Caco-2 (cell line): ENCODE data around the gene DCPS. TPM values are rescaled to one million over a fixed set of nuclear protein-coding genes. Genes with fewer than 3 reads are reported as not detected.

Experiments
- BruUV-seq: library from RNA; stranded (reverse); fragments of 400-500 nt; replicated peaks from 2 replicates; lab custom pipeline; 2021; lab: Mats Ljungman, UMichigan
- CTCF ChIA-PET: fragments of 300-600 bp; sonication (Branson Sonifier 250); formaldehyde crosslinking; loops from one replicate; lab custom pipeline; 2022; ENCODE audit warnings: antibody characterized with exemption; lab: Charles Lee
- POLR2A ChIA-PET: fragments of 300-600 bp; sonication (Branson Sonifier 250); formaldehyde crosslinking; loops from one replicate; lab custom pipeline; 2022; ENCODE audit warnings: antibody characterized with exemption; lab: Charles Lee
- DNase-seq, 2 experiments: peaks; one replicate each; pipeline versions ENCODE4 v3.0.0 to v3.0.0-alpha.2; 2020 to 2022
- H3K27me3 ChIP-seq: replicated peaks from 2 replicates; pipeline ENCODE4 v1.6.0; 2011; ENCODE audit warnings: low read length; ENCODE audit not compliant: control insufficient read depth, insufficient read depth
- H3K36me3 ChIP-seq: 2 replicates; pipeline ENCODE4 v1.5.1; 2011; ENCODE audit warnings: low read length; ENCODE audit not compliant: control insufficient read depth, insufficient read depth
- H3K4me1 ChIP-seq: fragments of 250-450 bp; sonication (Bioruptor Pico); 2 replicates; pipeline ENCODE4 v1.5.1; 2020; ENCODE audit warnings: mild to moderate bottlenecking
- H3K4me3 ChIP-seq: 2 replicates; pipeline ENCODE4 v1.5.1; 2011; ENCODE audit warnings: low read depth, mild to moderate bottlenecking, control low read depth, low read length
- H3K9me3 ChIP-seq: fragments of 250-450 bp; sonication (Bioruptor Pico); 2 replicates; pipeline ENCODE4 v1.5.1; 2020; ENCODE audit warnings: mild to moderate bottlenecking, moderate library complexity
- H3K27ac Mint-ChIP-seq: one replicate; pipeline ENCODE4 v1.8.0; 2022; ENCODE audit warnings: mixed read lengths; ENCODE audit not compliant: unreplicated experiment
- H3K27me3 Mint-ChIP-seq: one replicate; pipeline ENCODE4 v1.8.0; 2022; ENCODE audit warnings: mixed read lengths; ENCODE audit not compliant: insufficient read depth, unreplicated experiment
- H3K36me3 Mint-ChIP-seq: one replicate; pipeline ENCODE4 v1.8.0; 2022; ENCODE audit warnings: mild to moderate bottlenecking, mixed read lengths; ENCODE audit not compliant: insufficient read depth, unreplicated experiment
- H3K4me1 Mint-ChIP-seq: one replicate; pipeline ENCODE4 v1.8.0; 2022; ENCODE audit warnings: low read depth, mixed read lengths; ENCODE audit not compliant: unreplicated experiment
- H3K4me3 Mint-ChIP-seq: one replicate; pipeline ENCODE4 v1.8.0; 2022; ENCODE audit warnings: mild to moderate bottlenecking, moderate library complexity, mixed read lengths; ENCODE audit not compliant: unreplicated experiment
- H3K9me3 Mint-ChIP-seq: one replicate; pipeline ENCODE4 v1.8.0; 2022; ENCODE audit warnings: mixed read lengths; ENCODE audit not compliant: unreplicated experiment
- CTCF ChIP-seq, 2 experiments: fragments of 200-600 bp in 1 of 2; IDR thresholded peaks; 1 replicate in 1 of 2; 2 replicates in 1 of 2; pipeline versions ENCODE4 v1.5.1 to v1.8.0; 2011 to 2022; ENCODE audit warnings: antibody characterized with exemption in 1 of 2, control low read depth in 1 of 2, inconsistent platforms in 1 of 2, low read depth in 1 of 2, low read length in 1 of 2, mild to moderate bottlenecking in 1 of 2, moderate library complexity in 1 of 2; ENCODE audit not compliant: insufficient read depth in 1 of 2, severe bottlenecking in 1 of 2, unreplicated experiment in 1 of 2
- intact Hi-C: fragments of 100-400 bp; cut with micrococcal nuclease; formaldehyde crosslinking; loops from one replicate; pipeline ENCODE4 v1.10.0; 2022; ENCODE audit not compliant: unreplicated experiment
- total RNA-seq: library from RNA; stranded (reverse); gene quantifications from 2 replicates; pipeline ENCODE4 v1.2.3, GENCODE V29; 2022

Gene DCPS
- total RNA-seq, 1 experiment from 2014 or later, result 40.4 TPM

DNA sequence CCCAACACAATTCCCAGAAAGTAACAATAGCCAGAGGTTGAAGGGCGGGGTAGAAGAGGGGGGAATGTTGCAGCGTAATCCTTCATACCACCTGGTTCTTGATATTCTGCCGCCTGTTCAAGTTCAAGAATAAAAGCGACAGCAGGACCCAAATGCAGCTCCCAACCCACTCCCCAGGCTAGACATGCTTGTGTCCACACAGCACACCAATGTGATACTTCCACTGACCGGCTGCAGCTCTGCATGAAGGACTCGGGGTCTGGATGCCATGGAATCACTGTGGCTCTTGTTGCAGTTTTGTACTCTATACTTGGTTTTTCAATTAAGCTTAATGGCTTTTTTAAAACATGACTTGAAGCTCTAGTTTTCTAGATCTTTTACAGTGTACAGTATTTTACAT, 41.6 kb upstream of the DCPS start:
- TF ChIP-seq CTCF (IDR thresholded peaks at IDR 0.05; ENCODE audit: insufficient read depth in 1 of 2, low read depth in 1 of 2, low read length in 1 of 2, severe bottlenecking in 1 of 2, unreplicated experiment in 1 of 2), result no peak
- no peaks in the 10 kb centered on the region for H3K27me3 Mint-ChIP-seq
- no peak for DNase-seq
- intact Hi-C loops, result loop anchor here (10.0 kb wide), 1 partner anchor 667 kb away; the partner anchor contains the start of gene STT3A
- H3K4me1 Mint-ChIP-seq, result no peaks in the 10 kb centered on the region
- Histone ChIP-seq H3K4me1 (peaks cover 2% of the 10 kb centered on the region), H3K9me3 (no peaks in the 10 kb centered on the region), H3K27me3 (no peaks in the 10 kb centered on the region), H3K36me3 (peaks cover 11% of the 10 kb centered on the region), H3K4me3 (no peak overlapping the region)
- H3K36me3 Mint-ChIP-seq, result peaks cover 92% of the 10 kb centered on the region
- H3K27ac Mint-ChIP-seq, result no peak overlapping the region
- ChIA-PET CTCF (no interaction called here), POLR2A (no interaction called here)
- H3K9me3 Mint-ChIP-seq, result no peaks in the 10 kb centered on the region
- no peak overlapping the region for H3K4me3 Mint-ChIP-seq
- BruUV-seq, result no TSS peak

GRCh38 chr11:126263489-126263888, 40.4 kb upstream of the DCPS start:
- TF ChIP-seq CTCF (IDR thresholded peaks at IDR 0.05; ENCODE audit: insufficient read depth in 1 of 2, low read depth in 1 of 2, low read length in 1 of 2, severe bottlenecking in 1 of 2, unreplicated experiment in 1 of 2), result no peak
- Histone ChIP-seq H3K36me3 (peaks cover 11% of the 10 kb centered on the region), H3K9me3 (no peaks in the 10 kb centered on the region), H3K4me3 (no peak overlapping the region), H3K27me3 (no peaks in the 10 kb centered on the region), H3K4me1 (peaks cover 6% of the 10 kb centered on the region)
- H3K4me3 Mint-ChIP-seq, result no peak overlapping the region
- BruUV-seq, result no TSS peak
- no peak overlapping the region for H3K27ac Mint-ChIP-seq
- CTCF ChIA-PET, result no interaction called here
- H3K9me3 Mint-ChIP-seq, result no peaks in the 10 kb centered on the region
- no peaks in the 10 kb centered on the region for H3K27me3 Mint-ChIP-seq
- POLR2A ChIA-PET, result no interaction called here
- H3K4me1 Mint-ChIP-seq, result no peaks in the 10 kb centered on the region
- no peak for DNase-seq
- intact Hi-C loops, result loop anchor here (10.0 kb wide), 1 partner anchor 669 kb away; the partner anchor contains the start of gene STT3A
- H3K36me3 Mint-ChIP-seq, result peaks cover 93% of the 10 kb centered on the region

GRCh38 chr11:126265811-126266210, 38.0 kb upstream of the DCPS start:
- BruUV-seq, result no TSS peak
- peaks cover 94% of the 10 kb centered on the region for H3K36me3 Mint-ChIP-seq
- no peaks in the 10 kb centered on the region for H3K9me3 Mint-ChIP-seq
- Histone ChIP-seq H3K4me3 (no peak overlapping the region), H3K27me3 (no peaks in the 10 kb centered on the region), H3K36me3 (peaks cover 12% of the 10 kb centered on the region), H3K4me1 (peaks cover 6% of the 10 kb centered on the region), H3K9me3 (no peaks in the 10 kb centered on the region)
- ChIA-PET CTCF (interaction anchor here (0.6 kb wide), 1 partner anchor 333 kb away, joined by 3 read pairs; no protein-coding TSS in a partner anchor), POLR2A (interaction anchor here (0.6 kb wide), 1 partner anchor 54 kb away, joined by 4 read pairs; the partner anchor contains the start of gene FAM118B)
- H3K27me3 Mint-ChIP-seq, result no peaks in the 10 kb centered on the region
- H3K4me1 Mint-ChIP-seq, result peaks cover 11% of the 10 kb centered on the region
- TF ChIP-seq CTCF (IDR thresholded peaks at IDR 0.05; ENCODE audit: insufficient read depth in 1 of 2, low read depth in 1 of 2, low read length in 1 of 2, severe bottlenecking in 1 of 2, unreplicated experiment in 1 of 2), result no peak
- intact Hi-C loops, result loop anchor here (5.0 to 10.0 kb wide), 2 partner anchors 344 to 671 kb away; partner anchors contain the start of gene STT3A
- H3K27ac Mint-ChIP-seq, result peak overlapping the region; percentile 30
- no peak overlapping the region for H3K4me3 Mint-ChIP-seq
- DNase-seq, result no peak
